ENCODE results near the gene GRK2. TPM values are rescaled to one million over a fixed set of nuclear protein-coding genes. Genes with fewer than 3 reads are reported as not detected.

The GRK2 gene
- polyA plus RNA-seq, 1 donor (not counting 4 experiments of a cell fraction or from before 2014, with no cell fraction given): 21.1 TPM

GRCh38 chr11:67285541-67286498, 19.5 kb downstream of the GRK2 start:
- Histone ChIP-seq H3K9ac (ENCODE audit: control insufficient read depth, extremely low read depth, insufficient read depth, low read length) (no peak overlapping the region), H3K4me1 (ENCODE audit: control insufficient read depth, extremely low read depth, insufficient read depth, low read length) (peaks cover 17% of the 10 kb centered on the region)
- dilution Hi-C loops (cut with MboI; ENCODE audit: extremely low pct_ligation_motif_present, low sequenced_read_pairs): no loop called here

GRCh38 chr11:67286621-67287333, 20.5 kb downstream of the GRK2 start:
- Histone ChIP-seq H3K9ac (ENCODE audit: control insufficient read depth, extremely low read depth, insufficient read depth, low read length) (no peak overlapping the region), H3K36me3 (ENCODE audit: control insufficient read depth in 2 of 2, extremely low read depth in 1 of 2, insufficient read depth in 2 of 2, low read length in 2 of 2) (peaks cover 34 to 40% of the 10 kb centered on the region in 2 experiments), H4K20me1 (ENCODE audit: control insufficient read depth, extremely low read depth, insufficient read depth, low read length) (no peaks in the 10 kb centered on the region), H3K9me1 (ENCODE audit: control insufficient read depth, extremely low read depth, insufficient read depth, low read length) (no peaks in the 10 kb centered on the region), H2AFZ (ENCODE audit: control insufficient read depth, low read length) (no peak overlapping the region), H3K4me2 (ENCODE audit: control insufficient read depth, extremely low read depth, insufficient read depth, low read depth, low read length) (no peak overlapping the region), H3K27ac (ENCODE audit: control insufficient read depth, insufficient read depth, low read length) (no peak overlapping the region), H3K4me1 (ENCODE audit: control insufficient read depth, extremely low read depth, insufficient read depth, low read length) (peaks cover 18% of the 10 kb centered on the region), H3K79me2 (ENCODE audit: control insufficient read depth, insufficient read depth, low read length) (peaks cover 22% of the 10 kb centered on the region), H3K27me3 (ENCODE audit: control insufficient read depth, extremely low read depth, insufficient read depth, low read length) (no peaks in the 10 kb centered on the region), H3K9me3 (ENCODE audit: control insufficient read depth, low read depth, low read length) (no peaks in the 10 kb centered on the region), H3K4me3 (ENCODE audit: control insufficient read depth in 2 of 3, extremely low read depth in 1 of 3, insufficient read depth in 2 of 3, low read depth in 1 of 3, low read length in 3 of 3) (no peak overlapping the region)
- DNase-seq (ENCODE audit: low read depth, low spot score): no peak
- no peak for TF ChIP-seq EZH2 (IDR thresholded peaks at IDR 0.05; ENCODE audit: low read length)
- TF ChIP-seq CTCF (optimal IDR thresholded peaks at IDR 0.05 in 1 of 3, IDR thresholded peaks at IDR 0.05 in 1 of 3, conservative IDR thresholded peaks at IDR 0.05 in 1 of 3; ENCODE audit: extremely low read depth in 1 of 3, insufficient read depth in 2 of 3, low read length in 3 of 3): peak; percentile 12 to 22 (median 19)
- dilution Hi-C loops (cut with MboI; ENCODE audit: extremely low pct_ligation_motif_present, low sequenced_read_pairs): no loop called here
- no peak for FAIRE-seq

More at GRCh38 chr11:67285541-67286498, 19.5 kb downstream of the GRK2 start:
- Histone ChIP-seq H3K36me3 (ENCODE audit: control insufficient read depth in 2 of 2, extremely low read depth in 1 of 2, insufficient read depth in 2 of 2, low read length in 2 of 2) (peaks cover 40 to 42% of the 10 kb centered on the region in 2 experiments), H3K9me1 (ENCODE audit: control insufficient read depth, extremely low read depth, insufficient read depth, low read length) (no peaks in the 10 kb centered on the region), H3K4me3 (ENCODE audit: control insufficient read depth in 2 of 3, extremely low read depth in 1 of 3, insufficient read depth in 2 of 3, low read depth in 1 of 3, low read length in 3 of 3) (no peak overlapping the region), H3K27me3 (ENCODE audit: control insufficient read depth, extremely low read depth, insufficient read depth, low read length) (no peaks in the 10 kb centered on the region), H3K79me2 (ENCODE audit: control insufficient read depth, insufficient read depth, low read length) (peaks cover 14% of the 10 kb centered on the region), H3K9me3 (ENCODE audit: control insufficient read depth, low read depth, low read length) (no peaks in the 10 kb centered on the region), H4K20me1 (ENCODE audit: control insufficient read depth, extremely low read depth, insufficient read depth, low read length) (no peaks in the 10 kb centered on the region), H3K27ac (ENCODE audit: control insufficient read depth, insufficient read depth, low read length) (no peak overlapping the region), H3K4me2 (ENCODE audit: control insufficient read depth, extremely low read depth, insufficient read depth, low read depth, low read length) (no peak overlapping the region), H2AFZ (ENCODE audit: control insufficient read depth, low read length) (no peak overlapping the region)
- TF ChIP-seq CTCF (optimal IDR thresholded peaks at IDR 0.05 in 1 of 3, IDR thresholded peaks at IDR 0.05 in 1 of 3, conservative IDR thresholded peaks at IDR 0.05 in 1 of 3; ENCODE audit: extremely low read depth in 1 of 3, insufficient read depth in 2 of 3, low read length in 3 of 3) (no peak), EZH2 (IDR thresholded peaks at IDR 0.05; ENCODE audit: low read length) (no peak)
- DNase-seq (ENCODE audit: low read depth, low spot score) (no peak), FAIRE-seq (no peak)

Measured in keratinocyte (primary cell).